ENCODE results near the gene TOMM20. TPM values are rescaled to one million over a fixed set of nuclear protein-coding genes. Genes with fewer than 3 reads are reported as not detected.

The TOMM20 gene
- total and polyA plus RNA-seq, 9 of the 15 experiments (the other 6 are each of a cell fraction or from before 2014, with no cell fraction given) = 70.6 to 334 (median 159) TPM

GRCh38 chr1:235108185-235108593 is 20.4 kb downstream of the TOMM20 start:
- Histone ChIP-seq H4K20me1 (replicated peaks; ENCODE audit: control insufficient read depth, insufficient read depth, low read length) (no peaks in the 10 kb centered on the region), H3K4me1 (replicated peaks in 1 of 2; ENCODE audit: control insufficient read depth in 2 of 2, insufficient read depth in 2 of 2, low read length in 2 of 2) (peaks cover 5 to 20% of the 10 kb centered on the region in 2 experiments), H3K27me3 (ENCODE audit: control insufficient read depth in 2 of 2, insufficient read depth in 2 of 2, low read length in 2 of 2) (no peaks in the 10 kb centered on the region), H3K9me3 (replicated peaks; ENCODE audit: control insufficient read depth, insufficient read depth, low read depth, low read length) (no peaks in the 10 kb centered on the region), H3K4me3 (no peak overlapping the region), H3K79me2 (ENCODE audit: control insufficient read depth, insufficient read depth, low read length) (peaks cover 18% of the 10 kb centered on the region), H3K9me1 (ENCODE audit: control insufficient read depth, insufficient read depth, low read length) (peaks cover 2% of the 10 kb centered on the region), H3K27ac (ENCODE audit: extremely low read depth, low read depth, low read length) (no peak overlapping the region), H2AFZ (ENCODE audit: low read depth, low read length) (no peak overlapping the region), H3K36me3 (ENCODE audit: control insufficient read depth, insufficient read depth, low read length) (peaks cover 63% of the 10 kb centered on the region), H3K4me2 (ENCODE audit: insufficient read depth, low read length) (no peak overlapping the region), H3K9ac (ENCODE audit: insufficient read depth in 1 of 2, low read depth in 2 of 2, low read length in 2 of 2) (no peak overlapping the region; a peak in 1 of 4 replicates)
- ChIA-PET CTCF (ENCODE audit: low intra/inter-chr PET ratio) (interaction anchor here (0.6 kb wide), 1 partner anchor 998 kb away, joined by 5 read pairs; no protein-coding TSS in a partner anchor), POLR2A (interaction anchor here (0.5 to 5.2 kb wide), 12 partner anchors 9 to 1496 kb away, joined by 3 to 51 read pairs (median 3); partner anchors contain the start of gene HEATR1)
- in situ Hi-C loops (cut with MboI) (no loop called here), intact Hi-C loops (cut with micrococcal nuclease) (no loop called here)
- no peak for FAIRE-seq
- BruUV-seq (replicated peaks) = no TSS peak
- WGBS (ENCODE audit: insufficient coverage, low coverage, missing lambda C conversion rate) = 93% methylated on average over 1 of the region's 1 CpG
- ATAC-seq = peak; percentile 1; the same call in 2 of the 3 replicates
- no peak for DNase-seq (ENCODE audit: extremely low read depth in 1 of 4, low spot score in 3 of 4)
- TF ChIP-seq THAP12 (CRISPR knock-in tag; IDR thresholded peaks at IDR 0.05) (peak; percentile 45; the same call in 1 of the 2 replicates), RBM22 (IDR thresholded peaks at IDR 0.05; ENCODE audit: low read depth, low read length, poor library complexity, severe bottlenecking) (peak; percentile 32), THRB (CRISPR knock-in tag; conservative IDR thresholded peaks at IDR 0.05) (peak; percentile 47; the same call in 1 of the 2 replicates), DLX4 (CRISPR knock-in tag; IDR thresholded peaks at IDR 0.05) (no peak), MAFG (tag; conservative IDR thresholded peaks at IDR 0.05) (no peak), TCF3 (CRISPR knock-in tag; IDR thresholded peaks at IDR 0.05) (no peak), SIX5 (IDR thresholded peaks at IDR 0.05; ENCODE audit: borderline replicate concordance in 1 of 2, insufficient read depth in 1 of 2, low read depth in 1 of 2, low read length in 2 of 2) (0 out of 4 replicates have a peak, but pooled peaks of 1 of the 2 experiments have one; percentile 12), ELK3 (CRISPR knock-in tag; IDR thresholded peaks at IDR 0.05) (0 out of 2 replicates have a peak, but pooled peaks have one; percentile 11), MYNN (IDR thresholded peaks at IDR 0.05) (0 out of 2 replicates have a peak, but pooled peaks have one; percentile 43), MYNN (CRISPR knock-in tag; IDR thresholded peaks at IDR 0.05) (no peak), POLR2B (IDR thresholded peaks at IDR 0.05; ENCODE audit: low read depth, partially characterized antibody) (peak; percentile 58), ETS1 (conservative IDR thresholded peaks at IDR 0.05; ENCODE audit: control insufficient read depth, low read depth, low read length) (0 out of 2 replicates have a peak, but pooled peaks have one; percentile 34), HOMEZ (CRISPR knock-in tag; IDR thresholded peaks at IDR 0.05) (no peak), POLR2A (conservative IDR thresholded peaks at IDR 0.05) (peak; percentile 76)
